ENCODE results near the gene SERTAD3.
"Not testable (repeated sequence)": the region's sequence is repeated elsewhere in the genome, so short reads cannot be mapped to it uniquely, and the experiment has no call there.

SERTAD3 gene

GRCh38 chr19:40457953-40458596 is 13.9 kb upstream of the SERTAD3 start:
- no peak for DNase-seq

DNA sequence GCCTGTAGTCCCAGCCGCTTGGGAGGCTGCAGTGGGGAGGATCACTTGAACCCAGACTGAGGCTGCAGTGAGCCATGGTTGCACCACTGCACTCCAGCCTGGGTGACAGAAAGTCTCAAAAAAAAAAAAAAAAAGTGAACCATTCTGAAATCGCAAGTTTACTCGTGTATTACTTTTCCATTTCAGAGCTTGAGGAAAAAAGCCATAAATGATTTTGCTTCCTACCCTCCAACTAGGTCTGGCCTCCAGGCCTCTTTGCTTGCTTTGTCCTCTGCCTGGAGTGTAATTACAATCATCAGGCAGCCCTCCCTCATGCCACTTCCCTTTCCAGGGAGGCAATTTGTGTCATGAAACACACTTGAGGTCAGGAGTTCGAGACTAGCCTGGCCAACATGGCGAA is 12.9 kb upstream of the SERTAD3 start:
- DNase-seq = no peak

DNA sequence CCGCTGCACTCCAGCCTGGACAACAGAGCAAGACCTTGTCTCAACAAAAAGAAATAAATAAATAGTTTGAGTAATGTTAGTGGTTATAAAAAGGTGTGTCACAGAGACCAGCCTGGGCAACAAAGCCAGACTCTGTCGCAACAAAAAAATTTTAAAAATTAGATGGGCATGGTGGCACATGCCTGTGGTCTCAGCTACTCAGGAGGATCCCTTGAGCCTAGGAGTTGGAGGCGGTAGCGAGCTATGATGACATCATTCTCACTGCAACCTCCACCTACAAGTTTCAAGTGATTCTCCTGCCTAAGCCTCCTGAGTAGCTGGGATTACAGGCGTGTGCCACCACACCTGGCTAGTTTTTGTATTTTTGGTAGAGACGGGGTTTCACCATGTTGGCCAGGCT is 9.8 kb upstream of the SERTAD3 start:
- DNase-seq = not testable (repeated sequence)

- DNase-seq = no peak
These were observed 9.1 kb upstream of the SERTAD3 start for GRCh38 chr19:40453151-40453735.

GRCh38 chr19:40452016-40452415 is 7.9 kb upstream of the SERTAD3 start:
- no peak for DNase-seq

- no peak for DNase-seq
These were observed 6.5 kb upstream of the SERTAD3 start for GRCh38 chr19:40450664-40451063.

DNA sequence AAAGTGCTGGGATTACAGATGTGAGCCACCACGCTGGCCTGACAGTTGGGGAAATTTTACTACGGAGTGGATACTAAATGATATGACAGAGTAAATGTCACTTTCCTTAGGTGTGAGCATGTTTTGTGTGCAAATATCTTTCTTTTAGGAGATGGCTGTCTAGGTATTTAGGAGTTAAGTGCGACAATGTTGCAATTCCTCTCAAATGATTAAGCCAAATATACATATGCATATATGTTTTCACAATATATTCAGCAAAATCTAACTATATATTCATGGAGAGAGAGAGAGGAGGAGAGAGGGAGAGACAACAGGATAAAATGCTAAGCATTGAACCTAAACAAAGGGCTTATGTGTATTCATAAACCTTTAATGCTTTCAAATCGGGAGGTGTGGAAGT is 5.4 kb upstream of the SERTAD3 start:
- DNase-seq = no peak

DNA sequence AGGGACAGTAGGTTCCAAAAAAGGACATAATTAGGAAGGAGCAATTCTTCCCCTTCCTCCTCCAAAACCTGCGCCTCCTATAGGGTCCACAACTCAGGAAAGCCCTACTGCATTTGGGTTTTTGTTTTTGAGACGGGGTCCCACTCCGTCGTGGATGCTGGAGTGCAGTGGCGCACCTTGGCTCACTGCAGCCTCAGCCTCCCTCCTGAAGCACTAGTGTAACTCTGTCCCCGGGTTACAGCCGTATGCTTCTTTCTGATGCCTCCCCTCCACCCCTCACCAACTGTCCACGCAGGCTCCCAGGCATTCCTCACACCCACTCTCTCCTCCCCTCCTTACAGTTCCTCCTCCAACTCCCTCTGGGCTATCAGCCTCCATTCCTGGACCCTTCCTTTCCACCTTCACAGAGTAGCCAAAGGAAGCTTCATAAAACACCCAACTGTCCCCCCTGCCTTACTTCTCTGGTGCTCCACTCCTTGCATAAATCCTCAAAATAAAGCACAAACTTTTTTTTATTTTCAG is 2.2 kb upstream of the SERTAD3 start:
- no peak for DNase-seq

GRCh38 chr19:40445780-40446262 is 1.7 kb upstream of the SERTAD3 start:
- DNase-seq = no peak

GRCh38 chr19:40444825-40445312 is 734 bp upstream of the SERTAD3 start:
- no peak for DNase-seq

DNA sequence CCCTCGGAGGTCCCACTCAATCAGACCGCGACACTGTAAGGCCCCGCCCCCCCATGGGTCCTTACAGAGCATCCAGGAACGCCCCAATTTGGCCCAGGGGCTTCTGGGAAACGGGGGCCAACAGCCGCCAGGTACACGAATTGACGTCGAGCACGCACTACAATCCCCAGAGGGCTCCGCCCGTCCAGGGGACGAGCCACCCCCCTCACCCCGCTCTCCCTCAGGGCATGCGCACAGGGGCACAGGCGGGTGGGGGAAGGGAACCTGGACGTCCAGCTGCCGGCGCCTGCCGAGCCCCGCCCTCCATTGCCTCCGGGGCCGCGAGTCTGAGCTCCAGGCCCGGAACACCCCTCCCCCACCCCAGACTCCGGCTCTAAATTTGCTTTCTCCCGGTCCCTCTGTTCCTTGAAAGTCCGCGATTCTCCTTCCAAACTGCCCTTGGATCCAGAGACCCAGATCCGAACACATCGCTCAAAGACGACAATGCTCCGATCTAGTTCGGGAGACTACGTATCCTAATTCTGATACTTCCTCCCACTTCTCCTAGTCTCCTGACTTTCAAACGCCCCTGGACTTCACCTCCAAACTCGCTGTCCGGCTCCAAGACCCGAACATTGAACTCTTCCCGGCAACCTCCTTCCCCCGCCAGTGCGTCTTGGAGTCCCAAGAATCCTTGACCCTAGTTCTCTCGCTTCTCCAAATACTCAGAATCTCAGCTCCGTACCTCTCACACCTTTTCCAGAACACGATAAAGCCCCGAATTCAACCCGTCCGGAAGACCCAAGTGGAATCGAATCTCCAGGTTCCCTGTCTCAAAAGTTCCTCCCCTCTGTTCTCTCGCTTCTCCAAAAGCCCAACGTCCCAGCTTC is 770 bp downstream of the SERTAD3 start:
- DNase-seq = peak; percentile 99

- no peak for DNase-seq
These were observed 1.6 kb downstream of the SERTAD3 start for GRCh38 chr19:40442328-40443130.

DNA sequence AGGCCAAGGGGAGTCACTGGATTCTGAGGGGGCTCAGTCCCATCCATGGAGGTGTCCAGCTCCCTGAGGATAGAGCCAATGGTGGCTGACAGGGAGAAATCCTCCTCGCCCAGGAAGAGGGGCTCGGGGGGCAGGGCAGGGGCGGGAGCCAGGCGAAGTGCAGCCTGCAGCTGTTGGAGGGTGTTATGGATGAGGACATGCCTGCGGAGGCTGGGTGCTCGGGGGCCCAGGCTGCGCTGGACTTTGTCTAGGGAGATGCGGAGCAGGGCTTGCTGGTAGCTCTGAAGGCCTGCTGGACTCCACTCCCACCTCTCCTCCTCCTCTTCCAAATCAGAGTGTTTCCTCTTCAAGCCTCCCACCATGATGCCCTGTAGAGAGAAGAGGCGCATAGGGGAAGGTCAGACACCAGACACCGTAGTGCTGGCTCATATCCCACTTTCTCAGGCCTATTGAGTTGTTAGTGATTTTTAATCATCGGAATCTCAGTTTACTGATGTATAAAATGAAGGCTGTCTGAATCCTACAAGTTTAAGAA is 2.3 kb downstream of the SERTAD3 start:
- DNase-seq = no peak

- no peak for DNase-seq
These were observed 5.9 kb downstream of the SERTAD3 start for GRCh38 chr19:40438284-40438683.

DNA sequence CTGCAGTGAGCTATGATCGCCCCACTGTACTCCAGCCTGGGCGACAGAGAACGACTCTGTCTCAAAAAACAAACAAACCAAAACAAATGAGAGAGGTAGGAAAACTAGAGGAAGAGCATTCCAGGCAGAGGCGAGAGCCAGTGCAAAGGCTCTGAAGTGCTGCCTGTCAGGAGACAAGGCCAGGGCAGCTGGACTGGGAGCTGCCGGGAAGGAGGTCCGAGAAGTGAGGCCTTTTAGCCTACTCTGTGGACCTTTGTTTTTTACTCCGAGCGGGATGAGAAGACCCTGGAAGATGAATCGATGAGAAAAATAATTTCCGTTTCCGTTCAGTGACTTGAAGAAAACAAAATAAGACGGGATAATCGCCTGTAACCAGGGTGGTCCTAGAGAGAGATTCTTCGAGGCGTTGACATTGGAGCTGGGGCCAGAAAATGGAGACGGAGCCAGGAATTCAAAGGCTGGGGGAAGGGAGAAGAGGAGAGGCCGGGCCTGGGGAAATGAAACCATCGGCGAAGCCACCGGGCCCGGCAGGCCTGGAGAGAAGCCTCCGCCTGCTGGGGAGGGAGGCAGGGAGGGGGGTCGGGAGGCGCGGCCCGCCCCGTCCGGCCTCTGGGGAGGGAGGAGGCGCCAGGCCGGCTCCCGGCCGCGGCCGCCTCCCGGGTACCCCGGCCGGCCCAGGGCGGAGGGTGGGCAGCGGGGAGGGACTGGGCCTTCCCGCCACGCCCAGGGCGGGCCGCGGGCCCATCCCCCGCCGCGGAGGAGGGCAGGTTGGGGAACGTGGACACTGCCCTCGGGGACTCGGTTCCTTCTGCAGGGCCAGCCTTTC is 10.5 kb downstream of the SERTAD3 start:
- DNase-seq = peak; percentile 24

DNA sequence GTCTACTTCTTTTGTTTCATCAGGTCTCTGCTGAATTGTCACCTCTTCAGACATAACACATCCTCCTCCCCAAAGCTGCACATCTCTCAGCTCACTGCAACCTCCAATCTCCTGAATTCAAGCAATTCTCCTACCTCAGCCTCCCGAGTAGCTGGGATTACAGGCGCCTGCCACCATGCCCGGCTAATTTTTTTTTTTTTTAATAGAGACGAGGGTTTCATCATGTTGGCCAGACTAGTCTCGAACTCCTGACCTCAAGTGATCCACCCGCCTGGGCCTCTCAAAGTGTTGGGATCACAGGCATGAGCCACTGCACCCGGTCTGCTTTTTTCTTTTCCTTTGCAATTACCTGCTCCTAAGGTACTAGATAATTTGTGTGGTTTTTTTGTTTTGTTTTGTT is 11.4 kb downstream of the SERTAD3 start:
- DNase-seq = not testable (repeated sequence)

GRCh38 chr19:40431698-40432097 is 12.4 kb downstream of the SERTAD3 start:
- no peak for DNase-seq

GRCh38 chr19:40430242-40430641 is 13.9 kb downstream of the SERTAD3 start:
- not testable (repeated sequence) for DNase-seq

DNA sequence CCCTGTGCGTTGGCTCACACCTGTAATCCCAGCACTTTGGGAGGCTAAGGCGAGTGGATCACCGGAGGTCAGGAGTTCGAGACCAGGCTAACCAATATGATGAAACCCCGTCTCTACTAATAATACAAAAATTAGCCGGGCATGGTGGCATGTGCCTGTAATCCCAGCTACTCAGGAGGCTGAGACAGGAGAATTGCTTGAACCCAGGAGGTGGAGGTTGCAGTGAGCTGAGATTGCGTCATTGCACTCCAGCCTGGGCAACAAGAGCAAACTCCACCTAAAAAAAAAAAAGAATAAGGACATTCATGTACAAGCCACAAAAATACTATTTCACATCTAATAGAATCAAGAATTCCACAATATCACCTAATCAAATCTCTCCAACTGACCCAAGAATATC is 15.9 kb downstream of the SERTAD3 start:
- DNase-seq = not testable (repeated sequence)

GRCh38 chr19:40425450-40426287 is 18.5 kb downstream of the SERTAD3 start, which contains the start of gene SERTAD1:
TSS of gene SERTAD1 (minus strand) at chr19:40425992. CDS start at chr19:40423546, 2,446 bp downstream.
- peak; percentile 100 for DNase-seq
